ENCODE results near the gene CMTM1. TPM values are rescaled to one million over a fixed set of nuclear protein-coding genes. Genes with fewer than 3 reads are reported as not detected.
A peak's percentile ranks its signal among the peaks of the same experiment; 100 is the strongest.

Gene CMTM1
- 10 to 100 TPM; 16.6 to 17.8 TPM for total RNA-seq

- H3K9me3 Mint-ChIP-seq: no peaks in the 10 kb centered on the region
- POLR2A ChIA-PET: interaction anchor here (4.8 kb wide), 1 partner anchor 15 kb away, joined by 52 read pairs; the partner anchor contains the start of genes CKLF and TK2
- H3K27me3 Mint-ChIP-seq: no peaks in the 10 kb centered on the region
- no peak within 1 kb of the TSS for H3K27ac Mint-ChIP-seq
- CTCF ChIA-PET: no interaction called here
- H3K4me1 Mint-ChIP-seq: peaks cover 43% of the 10 kb centered on the region
- peaks cover 79% of the 10 kb centered on the region for H3K36me3 Mint-ChIP-seq (ENCODE audit: low read depth)
- no peak for DNase-seq
- no peak within 1 kb of the TSS for H3K4me3 Mint-ChIP-seq
Measured at GRCh38 chr16:66566051-66566901, at the start of gene CMTM1. Gene CMTM1 (plus strand): TSS chr16:66566439. CDS start chr16:66566514, 75 bp downstream.

- POLR2A ChIA-PET: interaction anchor here (1.0 to 1.4 kb wide), 2 partner anchors 35 to 88 kb away, joined by 3 to 19 read pairs; partner anchors contain the start of genes CKLF and CMTM3
Measured at GRCh38 chr16:66516509-66516807, 49.8 kb upstream of the CMTM1 start.

GRCh38 chr16:66516808-66517585, 49.2 kb upstream of the CMTM1 start:
- Mint-ChIP-seq H3K9me3 (no peaks in the 10 kb centered on the region), H3K36me3 (ENCODE audit: low read depth) (peaks cover 14% of the 10 kb centered on the region), H3K27ac (peak overlapping the region; percentile 97), H3K4me1 (peaks cover 73% of the 10 kb centered on the region), H3K4me3 (peak overlapping the region; percentile 81), H3K27me3 (no peaks in the 10 kb centered on the region)
- POLR2A ChIA-PET: interaction anchor here (0.6 to 3.0 kb wide), 8 partner anchors 9 to 163 kb away, joined by 3 to 40 read pairs (median 3); partner anchors contain the start of genes CKLF and CMTM3
- CTCF ChIA-PET: interaction anchor here (0.9 to 1.9 kb wide), 4 partner anchors 35 to 91 kb away, joined by 3 to 6 read pairs (median 4); partner anchors contain the start of gene CKLF
- peak; percentile 92 for DNase-seq

More at GRCh38 chr16:66516509-66516807, 49.8 kb upstream of the CMTM1 start:
- Mint-ChIP-seq H3K4me1 (peaks cover 70% of the 10 kb centered on the region), H3K9me3 (no peaks in the 10 kb centered on the region), H3K36me3 (ENCODE audit: low read depth) (peaks cover 16% of the 10 kb centered on the region), H3K27ac (peak overlapping the region; percentile 97), H3K27me3 (no peaks in the 10 kb centered on the region), H3K4me3 (peak overlapping the region; percentile 81)
- no peak for DNase-seq
- CTCF ChIA-PET: interaction anchor here (1.1 to 2.0 kb wide), 7 partner anchors 15 to 110 kb away, joined by 3 to 19 read pairs (median 4); no protein-coding TSS in a partner anchor

GRCh38 chr16:66517586-66518263, 48.5 kb upstream of the CMTM1 start:
- DNase-seq: no peak
- Mint-ChIP-seq H3K36me3 (ENCODE audit: low read depth) (peaks cover 19% of the 10 kb centered on the region), H3K27me3 (no peaks in the 10 kb centered on the region), H3K4me3 (peak overlapping the region; percentile 81), H3K4me1 (peaks cover 79% of the 10 kb centered on the region), H3K27ac (peak overlapping the region; percentile 97), H3K9me3 (no peaks in the 10 kb centered on the region)
- ChIA-PET POLR2A (interaction anchor here (0.6 to 3.0 kb wide), 8 partner anchors 8 to 164 kb away, joined by 3 to 40 read pairs (median 3); partner anchors contain the start of genes CKLF and CMTM3), CTCF (interaction anchor here (0.9 to 1.9 kb wide), 4 partner anchors 34 to 91 kb away, joined by 3 to 6 read pairs (median 4); partner anchors contain the start of gene CKLF)

GRCh38 chr16:66519482-66520373, 46.5 kb upstream of the CMTM1 start:
- no peak overlapping the region for H3K4me3 Mint-ChIP-seq

GRCh38 chr16:66520406-66521170, 45.7 kb upstream of the CMTM1 start:
- H3K9me3 Mint-ChIP-seq: no peaks in the 10 kb centered on the region
- peak overlapping the region; percentile 95 for H3K27ac Mint-ChIP-seq
- no peaks in the 10 kb centered on the region for H3K27me3 Mint-ChIP-seq
- DNase-seq: no peak
- CTCF ChIA-PET: interaction anchor here (0.8 to 4.0 kb wide), 5 partner anchors 32 to 88 kb away, joined by 3 to 36 read pairs (median 4); partner anchors contain the start of gene CKLF
- H3K4me3 Mint-ChIP-seq: no peak overlapping the region
- POLR2A ChIA-PET: interaction anchor here (1.0 to 11.0 kb wide), 9 partner anchors 10 to 497 kb away, joined by 3 to 286 read pairs (median 7); partner anchors contain the start of genes CKLF, CMTM3 and TK2
- peaks cover 96% of the 10 kb centered on the region for H3K4me1 Mint-ChIP-seq
- peaks cover 22% of the 10 kb centered on the region for H3K36me3 Mint-ChIP-seq (ENCODE audit: low read depth)

More at GRCh38 chr16:66519482-66520373, 46.5 kb upstream of the CMTM1 start:
- Mint-ChIP-seq H3K4me1 (peaks cover 96% of the 10 kb centered on the region), H3K36me3 (ENCODE audit: low read depth) (peaks cover 20% of the 10 kb centered on the region), H3K27me3 (no peaks in the 10 kb centered on the region), H3K9me3 (no peaks in the 10 kb centered on the region), H3K27ac (peak overlapping the region; percentile 95)
- ChIA-PET POLR2A (interaction anchor here (1.0 to 11.0 kb wide), 6 partner anchors 9 to 310 kb away, joined by 3 to 286 read pairs (median 26); partner anchors contain the start of genes CKLF, CMTM3 and TK2), CTCF (interaction anchor here (4.0 kb wide), 1 partner anchor 33 kb away, joined by 36 read pairs; the partner anchor contains the start of gene CKLF)
- no peak for DNase-seq

GRCh38 chr16:66521252-66521713, 45.0 kb upstream of the CMTM1 start:
- POLR2A ChIA-PET: interaction anchor here (1.0 to 11.0 kb wide), 11 partner anchors 11 to 497 kb away, joined by 3 to 286 read pairs (median 7); partner anchors contain the start of genes CKLF, CMTM3 and TK2
- Mint-ChIP-seq H3K36me3 (ENCODE audit: low read depth) (peaks cover 27% of the 10 kb centered on the region), H3K9me3 (no peaks in the 10 kb centered on the region), H3K4me1 (peaks cover 96% of the 10 kb centered on the region), H3K27me3 (no peaks in the 10 kb centered on the region), H3K4me3 (peak overlapping the region; percentile 64), H3K27ac (peak overlapping the region; percentile 95)
- DNase-seq: no peak
- CTCF ChIA-PET: interaction anchor here (0.9 to 4.0 kb wide), 7 partner anchors 16 to 87 kb away, joined by 3 to 36 read pairs (median 4); partner anchors contain the start of gene CKLF

- H3K27me3 Mint-ChIP-seq: no peaks in the 10 kb centered on the region
- ChIA-PET POLR2A (interaction anchor here (0.7 to 11.0 kb wide), 21 partner anchors 9 to 496 kb away, joined by 3 to 286 read pairs (median 4); partner anchors contain the start of genes CKLF, CMTM3, NAE1 and TK2), CTCF (interaction anchor here (0.9 to 4.0 kb wide), 14 partner anchors 10 to 115 kb away, joined by 3 to 36 read pairs (median 4); partner anchors contain the start of gene CKLF)
Measured at GRCh38 chr16:66521951-66522771, 44.1 kb upstream of the CMTM1 start.

GRCh38 chr16:66522816-66523590, 43.2 kb upstream of the CMTM1 start:
- peaks cover 95% of the 10 kb centered on the region for H3K4me1 Mint-ChIP-seq
- ChIA-PET CTCF (interaction anchor here (0.7 to 4.0 kb wide), 15 partner anchors 11 to 128 kb away, joined by 3 to 36 read pairs (median 3); partner anchors contain the start of gene CKLF), POLR2A (interaction anchor here (0.8 to 11.0 kb wide), 18 partner anchors 9 to 506 kb away, joined by 3 to 286 read pairs (median 6); partner anchors contain the start of genes CBFB, CKLF, CMTM3 and NAE1)
- peak overlapping the region; percentile 54 for H3K4me3 Mint-ChIP-seq
- no peak for DNase-seq
- H3K9me3 Mint-ChIP-seq: no peaks in the 10 kb centered on the region
- no peaks in the 10 kb centered on the region for H3K27me3 Mint-ChIP-seq
- H3K36me3 Mint-ChIP-seq (ENCODE audit: low read depth): peaks cover 20% of the 10 kb centered on the region
- peak overlapping the region; percentile 95 for H3K27ac Mint-ChIP-seq

More at GRCh38 chr16:66521951-66522771, 44.1 kb upstream of the CMTM1 start:
- H3K4me1 Mint-ChIP-seq: peaks cover 95% of the 10 kb centered on the region
- H3K27ac Mint-ChIP-seq: peak overlapping the region; percentile 95
- DNase-seq: peak; percentile 97
- no peaks in the 10 kb centered on the region for H3K9me3 Mint-ChIP-seq
- peak overlapping the region; percentile 64 for H3K4me3 Mint-ChIP-seq
- peaks cover 24% of the 10 kb centered on the region for H3K36me3 Mint-ChIP-seq (ENCODE audit: low read depth)
